Gastrocnemius medialis (tissue), 4 donors: ENCODE results near the gene TUBB1. TPM values are rescaled to one million over a fixed set of nuclear protein-coding genes. Genes with fewer than 3 reads are reported as not detected.

Source experiments
- ATAC-seq, 2 donors: fragments of 150-250 bp; one replicate each; pipeline ENCODE4 v1.9.1; 2016
- DNase-seq, 2 donors: peaks; one replicate each; pipeline ENCODE4 v3.0.0-alpha.2; 2019
- H3K27ac ChIP-seq, 4 donors: fragments of 200-600 bp; sonication (generic); 1 replicate in 1 of 4; 2 replicates in 3 of 4; pipeline ENCODE4 v1.5.1; 2016 to 2018; ENCODE audit warnings: mild to moderate bottlenecking in 2 of 4, moderate library complexity in 1 of 4
- H3K27me3 ChIP-seq, 3 donors: fragments of 200-600 bp; sonication (generic) in 2 of 3; 1 replicate in 1 of 3; 2 replicates in 2 of 3; pipeline versions ENCODE4 v1.5.1 to v1.6.0; 2016 to 2019; ENCODE audit warnings: mild to moderate bottlenecking in 1 of 3, moderate library complexity in 1 of 3
- H3K36me3 ChIP-seq, 2 donors: fragments of 200-600 bp; sonication (generic) in 1 of 2; one replicate each; pipeline ENCODE4 v1.5.1; 2017 to 2018
- H3K4me1 ChIP-seq, 2 donors: fragments of 200-600 bp; sonication (generic) in 1 of 2; one replicate each; pipeline ENCODE4 v1.5.1; 2016 to 2017; ENCODE audit warnings: mild to moderate bottlenecking in 2 of 2
- H3K4me3 ChIP-seq, 4 donors: fragments of 200-600 bp; sonication (generic) in 3 of 4; 1 replicate in 1 of 4; 2 replicates in 3 of 4; pipeline ENCODE4 v1.5.1; 2016 to 2019; ENCODE audit warnings: mild to moderate bottlenecking in 2 of 4
- H3K9me3 ChIP-seq, 3 donors: fragments of 200-600 bp; sonication (generic) in 2 of 3; 1 replicate in 1 of 3; 2 replicates in 2 of 3; pipeline ENCODE4 v1.5.1; 2016 to 2019
- CTCF ChIP-seq, 5 experiments: fragments of 450-650 bp in 3 of 5; fragments of 200-600 bp in 2 of 5; sonication (generic) in 2 of 5; IDR thresholded peaks in 4 of 5; conservative IDR thresholded peaks in 1 of 5; 1 replicate in 4 of 5; 2 replicates in 1 of 5; pipeline ENCODE4 v1.5.1; 2016 to 2019; ENCODE audit warnings: antibody characterized with exemption in 5 of 5, mild to moderate bottlenecking in 3 of 5, moderate library complexity in 3 of 5
- POLR2A ChIP-seq, 2 donors: fragments of 450-650 bp; IDR thresholded peaks; one replicate each; pipeline ENCODE4 v1.6.1; 2017; ENCODE audit warnings: antibody characterized with exemption in 2 of 2, mild to moderate bottlenecking in 2 of 2, moderate library complexity in 2 of 2
- in situ Hi-C, 4 donors: fragments of 200-750 bp; cut with MboI; loops; one replicate each; pipeline versions ENCODE4 v1.15.0 to v1.8.0; 2017; ENCODE audit warnings: low sequenced_read_pairs in 4 of 4
- intact Hi-C: fragments of 100-400 bp; cut with DNase I; formaldehyde crosslinking; loops from one replicate; pipeline ENCODE4 v1.15.1; 2023; ENCODE audit warnings: low total_unique reads
- total RNA-seq, 4 donors: library from RNA; depleted of rRNA; stranded (reverse); fragments of >200 nt; gene quantifications; one replicate each; pipeline versions ENCODE4 v1.1.0 to v1.2.3, GENCODE V29; 2016

Gene TUBB1
- total RNA-seq, 4 donors from 2014 or later, result 0.07 TPM; not detected in 3

- in situ Hi-C loops (loop anchor here in 1 of 4 donors (10.0 to 25.0 kb wide), 2 partner anchors 163 to 361 kb away; partner anchors contain the start of gene NPEPL1), intact Hi-C loops (loop anchor here (10.0 kb wide), 1 partner anchor 643 kb away; no protein-coding TSS in a partner anchor)
- no peaks in the 10 kb centered on the region for H3K9me3 ChIP-seq
Observed at GRCh38 chr20:59047938-59048680, 28.9 kb downstream of the TUBB1 start.

GRCh38 chr20:59048681-59049030, 29.4 kb downstream of the TUBB1 start:
- H3K4me1 ChIP-seq, result no peaks in the 10 kb centered on the region
- no peak overlapping the region for H3K4me3 ChIP-seq
- in situ Hi-C loops, result loop anchor here in 1 of 4 donors (10.0 to 25.0 kb wide), 2 partner anchors 164 to 361 kb away; partner anchors contain the start of gene NPEPL1
- no peak for DNase-seq
- H3K27ac ChIP-seq, result no peak overlapping the region
- ATAC-seq, result no peak
- no peaks in the 10 kb centered on the region for H3K27me3 ChIP-seq
- H3K9me3 ChIP-seq, result no peaks in the 10 kb centered on the region
- no peak for TF ChIP-seq CTCF (IDR thresholded peaks at IDR 0.05 in 4 of 5, conservative IDR thresholded peaks at IDR 0.05 in 1 of 5)
- no peak for TF ChIP-seq POLR2A (IDR thresholded peaks at IDR 0.05)
- H3K36me3 ChIP-seq, result no peaks in the 10 kb centered on the region
- intact Hi-C loops, result loop anchor here (10.0 kb wide), 1 partner anchor 644 kb away; no protein-coding TSS in a partner anchor

More at GRCh38 chr20:59047938-59048680, 28.9 kb downstream of the TUBB1 start:
- H3K4me3 ChIP-seq, result no peak overlapping the region
- peaks cover under 1 to 3% of the 10 kb centered on the region in 2 donors for H3K4me1 ChIP-seq
- no peak for DNase-seq
- no peak overlapping the region for H3K27ac ChIP-seq
- TF ChIP-seq CTCF (IDR thresholded peaks at IDR 0.05 in 4 of 5, conservative IDR thresholded peaks at IDR 0.05 in 1 of 5), result no peak
- H3K36me3 ChIP-seq, result no peaks in the 10 kb centered on the region
- ATAC-seq, result no peak
- no peaks in the 10 kb centered on the region for H3K27me3 ChIP-seq

GRCh38 chr20:59050437-59050836, 31.2 kb downstream of the TUBB1 start:
- in situ Hi-C loops, result loop anchor here in 1 of 4 donors (25.0 kb wide), 1 partner anchor 362 kb away; no protein-coding TSS in a partner anchor
- TF ChIP-seq CTCF (IDR thresholded peaks at IDR 0.05 in 4 of 5, conservative IDR thresholded peaks at IDR 0.05 in 1 of 5), result no peak
- no peak for TF ChIP-seq POLR2A (IDR thresholded peaks at IDR 0.05)
- no peak overlapping the region for H3K27ac ChIP-seq
- H3K27me3 ChIP-seq, result no peaks in the 10 kb centered on the region
- H3K36me3 ChIP-seq, result no peaks in the 10 kb centered on the region
- H3K4me3 ChIP-seq, result no peak overlapping the region
- H3K4me1 ChIP-seq, result no peaks in the 10 kb centered on the region
- intact Hi-C loops, result no loop called here
- no peaks in the 10 kb centered on the region for H3K9me3 ChIP-seq
- no peak for ATAC-seq
- no peak for DNase-seq

- TF ChIP-seq CTCF (IDR thresholded peaks at IDR 0.05 in 4 of 5, conservative IDR thresholded peaks at IDR 0.05 in 1 of 5), result no peak
- TF ChIP-seq POLR2A (IDR thresholded peaks at IDR 0.05), result no peak
- intact Hi-C loops, result no loop called here
Observed at GRCh38 chr20:59051666-59052185, 32.5 kb downstream of the TUBB1 start.

More at GRCh38 chr20:59051666-59052185, 32.5 kb downstream of the TUBB1 start:
- no peak overlapping the region for H3K27ac ChIP-seq
- no peaks in the 10 kb centered on the region for H3K4me1 ChIP-seq
- H3K36me3 ChIP-seq, result no peaks in the 10 kb centered on the region
- H3K27me3 ChIP-seq, result no peaks in the 10 kb centered on the region
- no peak overlapping the region for H3K4me3 ChIP-seq
- ATAC-seq (no peak), DNase-seq (no peak)
- no peaks in the 10 kb centered on the region for H3K9me3 ChIP-seq
- in situ Hi-C loops, result loop anchor here in 1 of 4 donors (25.0 kb wide), 1 partner anchor 361 kb away; no protein-coding TSS in a partner anchor
